ENCODE data around the gene PPP6R2. TPM values are rescaled to one million over a fixed set of nuclear protein-coding genes. Genes with fewer than 3 reads are reported as not detected.

Gene PPP6R2
- total RNA-seq, 4 donors from 2014 or later = 65.7 to 103 (median 74.0) TPM

DNA sequence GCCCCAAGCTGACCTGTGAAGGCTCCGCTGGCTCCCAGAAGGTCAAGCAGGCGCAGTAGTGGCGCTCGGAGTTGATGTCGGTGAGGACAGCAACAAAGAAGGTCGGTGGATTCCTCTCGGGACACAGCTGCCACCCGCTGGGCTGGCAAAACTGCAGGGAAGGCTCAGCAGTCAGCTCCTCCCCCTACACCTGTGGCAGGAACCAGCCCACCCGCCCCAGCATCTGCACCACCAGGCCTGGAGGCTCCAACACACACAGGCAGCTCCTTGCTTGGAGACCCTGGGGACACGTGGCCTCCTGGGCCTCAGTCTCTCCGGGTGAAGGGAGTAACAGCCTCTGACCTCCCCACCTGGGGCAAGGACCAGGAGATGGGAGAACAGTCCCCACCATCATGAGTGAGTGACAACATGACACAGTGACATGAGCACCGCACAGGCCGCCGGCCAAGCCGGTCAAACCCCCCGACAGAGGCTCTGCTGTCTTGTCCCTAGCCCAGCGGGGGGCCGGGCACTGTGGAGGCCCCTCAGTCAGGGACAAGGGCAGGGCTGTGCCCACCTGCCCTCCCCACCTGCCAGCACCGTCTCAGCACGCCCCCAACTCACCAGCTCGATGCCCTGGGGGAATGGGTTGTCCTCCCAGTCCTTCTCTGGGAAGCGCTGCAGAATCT, 124.8 kb downstream of the PPP6R2 start:
- WGBS, 2 donors = 85 to 94% methylated on average over 11 to 21 of the region's 22 CpGs
- Histone ChIP-seq H3K4me3 (replicated peaks in 1 of 3) (no peak overlapping the region), H3K27ac (no peak overlapping the region), H3K36me3 (peaks cover 46 to 50% of the 10 kb centered on the region in 2 donors), H3K27me3 (no peaks in the 10 kb centered on the region), H3K9me3 (no peaks in the 10 kb centered on the region), H3K4me1 (peaks cover 31 to 38% of the 10 kb centered on the region in 2 donors)
- intact Hi-C loops (cut with DNase I) = no loop called here
- TF ChIP-seq, protein P1, sequence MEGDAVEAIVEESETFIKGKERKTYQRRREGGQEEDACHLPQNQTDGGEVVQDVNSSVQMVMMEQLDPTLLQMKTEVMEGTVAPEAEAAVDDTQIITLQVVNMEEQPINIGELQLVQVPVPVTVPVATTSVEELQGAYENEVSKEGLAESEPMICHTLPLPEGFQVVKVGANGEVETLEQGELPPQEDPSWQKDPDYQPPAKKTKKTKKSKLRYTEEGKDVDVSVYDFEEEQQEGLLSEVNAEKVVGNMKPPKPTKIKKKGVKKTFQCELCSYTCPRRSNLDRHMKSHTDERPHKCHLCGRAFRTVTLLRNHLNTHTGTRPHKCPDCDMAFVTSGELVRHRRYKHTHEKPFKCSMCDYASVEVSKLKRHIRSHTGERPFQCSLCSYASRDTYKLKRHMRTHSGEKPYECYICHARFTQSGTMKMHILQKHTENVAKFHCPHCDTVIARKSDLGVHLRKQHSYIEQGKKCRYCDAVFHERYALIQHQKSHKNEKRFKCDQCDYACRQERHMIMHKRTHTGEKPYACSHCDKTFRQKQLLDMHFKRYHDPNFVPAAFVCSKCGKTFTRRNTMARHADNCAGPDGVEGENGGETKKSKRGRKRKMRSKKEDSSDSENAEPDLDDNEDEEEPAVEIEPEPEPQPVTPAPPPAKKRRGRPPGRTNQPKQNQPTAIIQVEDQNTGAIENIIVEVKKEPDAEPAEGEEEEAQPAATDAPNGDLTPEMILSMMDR (IDR thresholded peaks at IDR 0.05) = no peak
- no peak for TF ChIP-seq POLR2A (IDR thresholded peaks at IDR 0.05)
- DNase-seq = no peak

DNA sequence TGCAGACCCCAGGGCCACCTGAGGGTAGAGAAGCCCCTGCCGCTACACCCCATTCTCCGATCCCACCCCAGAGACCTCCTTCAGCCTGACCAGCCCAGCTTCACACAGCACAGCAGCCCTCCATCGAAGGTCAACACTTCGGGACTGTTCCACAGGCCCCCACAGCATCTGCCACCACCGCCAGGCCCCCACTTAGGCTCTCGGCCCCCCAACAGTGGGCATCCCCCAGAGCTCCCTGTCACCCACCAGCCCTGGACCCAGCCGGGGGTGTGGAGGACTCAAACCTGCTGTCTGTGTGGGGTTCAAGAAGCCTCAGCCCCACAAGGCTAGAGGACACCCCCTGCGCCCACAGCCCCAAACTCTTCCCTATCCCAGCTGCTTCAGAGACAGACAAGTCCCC, 125.5 kb downstream of the PPP6R2 start:
- TF ChIP-seq, protein P1 (IDR thresholded peaks at IDR 0.05) = no peak
- TF ChIP-seq POLR2A (IDR thresholded peaks at IDR 0.05) = no peak
- H3K4me3 ChIP-seq (replicated peaks in 1 of 3) = no peak overlapping the region
- H3K27me3 ChIP-seq = no peaks in the 10 kb centered on the region
- H3K36me3 ChIP-seq = peaks cover 39 to 43% of the 10 kb centered on the region in 2 donors
- no peaks in the 10 kb centered on the region for H3K9me3 ChIP-seq
- H3K4me1 ChIP-seq = peaks cover 38 to 45% of the 10 kb centered on the region in 2 donors
- intact Hi-C loops (cut with DNase I) = no loop called here
- no peak overlapping the region for H3K27ac ChIP-seq
- DNase-seq = no peak
- 77 to 89% methylated on average over 5 to 6 of the region's 8 CpGs for WGBS, 2 donors

DNA sequence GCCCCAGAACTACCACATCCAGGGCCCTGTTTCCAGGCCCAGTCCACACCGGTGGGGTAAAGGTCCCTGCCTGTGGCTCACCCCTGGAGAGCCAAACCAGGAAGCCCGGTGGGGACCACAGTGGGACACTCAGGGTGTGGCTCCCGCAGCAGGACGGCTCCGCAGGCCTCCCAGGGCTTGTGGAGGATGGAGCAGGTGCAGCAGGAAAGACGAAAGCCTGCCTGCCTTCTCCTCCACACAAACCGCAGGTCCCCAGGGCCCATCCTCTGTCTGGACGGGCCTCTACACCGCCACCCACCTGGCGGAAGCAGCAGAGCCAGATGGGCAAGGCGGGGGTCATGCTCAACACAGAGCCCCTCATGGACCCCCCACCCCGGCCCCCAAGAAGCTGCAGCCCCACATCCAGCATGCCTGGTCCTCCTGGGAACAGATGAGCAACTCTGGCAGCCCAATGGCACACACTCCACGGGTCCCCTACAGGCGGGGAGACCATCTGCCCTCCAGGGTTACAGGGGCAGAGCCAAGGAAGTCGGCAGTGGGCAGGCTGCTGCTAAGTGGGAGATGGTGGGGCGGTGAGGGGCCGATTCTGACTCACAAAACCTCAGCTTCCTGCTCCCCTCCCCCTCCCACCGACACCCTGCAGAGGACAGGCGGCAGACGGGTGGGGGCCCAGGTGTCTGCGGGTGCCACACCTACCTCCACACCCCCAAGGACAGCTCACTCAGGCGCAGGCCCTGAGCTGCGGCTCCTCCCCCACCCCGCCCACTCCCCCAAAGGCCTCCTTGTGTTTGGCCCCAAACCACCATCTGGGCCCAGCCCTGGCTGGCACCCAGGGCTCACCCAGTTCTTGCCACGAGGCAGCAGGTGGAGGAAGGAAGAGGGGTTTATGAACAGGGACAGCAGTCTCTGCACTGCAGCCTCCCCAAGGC, 126.5 kb downstream of the PPP6R2 start:
- WGBS, 2 donors = 48 to 71% methylated on average over 13 to 14 of the region's 25 CpGs
- H3K27ac ChIP-seq = peak overlapping the region in 2 of 3 donors; percentile 60 to 71
- H3K27me3 ChIP-seq = no peaks in the 10 kb centered on the region
- H3K36me3 ChIP-seq = peaks cover 29 to 33% of the 10 kb centered on the region in 2 donors
- intact Hi-C loops (cut with DNase I) = no loop called here
- H3K9me3 ChIP-seq = no peaks in the 10 kb centered on the region
- peak; percentile 74 to 82 for DNase-seq
- H3K4me3 ChIP-seq (replicated peaks in 1 of 3) = no peak overlapping the region
- TF ChIP-seq, protein P1 (IDR thresholded peaks at IDR 0.05) = no peak
- no peak for TF ChIP-seq POLR2A (IDR thresholded peaks at IDR 0.05)
- peaks cover 43 to 49% of the 10 kb centered on the region in 2 donors for H3K4me1 ChIP-seq

DNA sequence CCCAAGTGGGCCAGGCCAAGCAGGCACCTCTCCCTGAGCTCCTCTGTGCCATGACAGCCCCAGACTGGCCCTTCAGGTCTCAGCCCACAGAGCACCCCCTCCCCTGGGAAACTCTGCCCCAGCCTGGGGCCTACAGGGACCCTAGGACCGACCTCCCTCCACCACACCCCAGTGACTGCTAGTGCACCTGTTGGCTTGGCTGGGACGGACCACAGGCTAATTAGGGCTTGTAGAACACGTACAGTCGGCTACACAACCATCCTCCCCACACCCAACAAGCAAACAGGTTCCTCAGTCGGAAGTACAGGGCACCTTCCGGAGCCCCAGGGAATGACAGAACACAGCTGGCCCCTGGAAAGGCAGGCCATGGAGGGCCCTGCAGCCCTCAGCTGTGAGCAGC, 127.4 kb downstream of the PPP6R2 start:
- H3K9me3 ChIP-seq = no peaks in the 10 kb centered on the region
- peak overlapping the region; percentile 18 to 71 (median 60) for H3K27ac ChIP-seq
- TF ChIP-seq, protein P1 (IDR thresholded peaks at IDR 0.05) = no peak
- TF ChIP-seq POLR2A (IDR thresholded peaks at IDR 0.05) = no peak
- peaks cover 46 to 54% of the 10 kb centered on the region in 2 donors for H3K4me1 ChIP-seq
- peaks cover 20 to 24% of the 10 kb centered on the region in 2 donors for H3K36me3 ChIP-seq
- WGBS, 2 donors = 70 to 76% methylated on average over 3 to 6 of the region's 6 CpGs
- intact Hi-C loops (cut with DNase I) = no loop called here
- DNase-seq = no peak
- no peak overlapping the region for H3K4me3 ChIP-seq (replicated peaks in 1 of 3)
- no peaks in the 10 kb centered on the region for H3K27me3 ChIP-seq

Measured in thyroid gland (tissue), 4 donors.